Measurements from ENCODE around the gene MRLN. TPM values are rescaled to one million over a fixed set of nuclear protein-coding genes. Genes with fewer than 3 reads are reported as not detected.

MRLN gene
- total RNA-seq, 1 experiment from 2014 or later, result not detected

DNA sequence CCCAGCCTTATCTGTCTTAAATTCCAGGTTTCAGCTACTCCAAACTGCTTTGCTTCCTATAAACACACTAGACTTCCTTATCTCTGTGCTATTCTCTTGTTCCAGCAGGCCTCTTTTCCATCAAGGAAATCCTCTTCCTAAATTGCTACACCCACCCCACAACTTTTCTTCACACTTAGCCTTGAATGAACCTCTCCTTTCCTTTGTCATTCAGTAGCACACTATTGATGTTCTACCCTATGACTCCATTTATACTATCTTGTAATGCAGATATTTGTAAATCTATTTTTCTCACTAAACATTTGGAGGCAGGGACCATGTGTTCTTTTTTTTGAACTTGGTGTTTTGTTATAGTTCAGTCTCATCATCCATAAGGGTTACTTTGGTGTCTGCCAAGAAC is 47.3 kb downstream of the MRLN start:
- Histone ChIP-seq H3K4me3 (ENCODE audit: low read depth, low read length, poor library complexity, severe bottlenecking) (no peak overlapping the region), H3K9me3 (ENCODE audit: low read depth, low read length, poor library complexity, severe bottlenecking) (no peaks in the 10 kb centered on the region), H3K27ac (ENCODE audit: low read depth, low read length, poor library complexity, severe bottlenecking) (no peak overlapping the region), H3K4me1 (ENCODE audit: insufficient read depth, low read length, poor library complexity, severe bottlenecking) (peaks cover 5% of the 10 kb centered on the region), H3K27me3 (replicated peaks; ENCODE audit: insufficient read depth, low read depth, low read length, poor library complexity) (peaks cover 32% of the 10 kb centered on the region), H3K36me3 (ENCODE audit: insufficient read depth, low read length, poor library complexity, severe bottlenecking) (no peaks in the 10 kb centered on the region)
- intact Hi-C loops (cut with micrococcal nuclease; ENCODE audit: unreplicated experiment), result loop anchor here (5.0 kb wide), 1 partner anchor 79 kb away; no protein-coding TSS in a partner anchor
- no peak for DNase-seq (ENCODE audit: low spot score)
- no peak for TF ChIP-seq EZH2 (IDR thresholded peaks at IDR 0.05; ENCODE audit: borderline replicate concordance, low read depth, low read length, poor library complexity, severe bottlenecking)
- TF ChIP-seq, protein P1, sequence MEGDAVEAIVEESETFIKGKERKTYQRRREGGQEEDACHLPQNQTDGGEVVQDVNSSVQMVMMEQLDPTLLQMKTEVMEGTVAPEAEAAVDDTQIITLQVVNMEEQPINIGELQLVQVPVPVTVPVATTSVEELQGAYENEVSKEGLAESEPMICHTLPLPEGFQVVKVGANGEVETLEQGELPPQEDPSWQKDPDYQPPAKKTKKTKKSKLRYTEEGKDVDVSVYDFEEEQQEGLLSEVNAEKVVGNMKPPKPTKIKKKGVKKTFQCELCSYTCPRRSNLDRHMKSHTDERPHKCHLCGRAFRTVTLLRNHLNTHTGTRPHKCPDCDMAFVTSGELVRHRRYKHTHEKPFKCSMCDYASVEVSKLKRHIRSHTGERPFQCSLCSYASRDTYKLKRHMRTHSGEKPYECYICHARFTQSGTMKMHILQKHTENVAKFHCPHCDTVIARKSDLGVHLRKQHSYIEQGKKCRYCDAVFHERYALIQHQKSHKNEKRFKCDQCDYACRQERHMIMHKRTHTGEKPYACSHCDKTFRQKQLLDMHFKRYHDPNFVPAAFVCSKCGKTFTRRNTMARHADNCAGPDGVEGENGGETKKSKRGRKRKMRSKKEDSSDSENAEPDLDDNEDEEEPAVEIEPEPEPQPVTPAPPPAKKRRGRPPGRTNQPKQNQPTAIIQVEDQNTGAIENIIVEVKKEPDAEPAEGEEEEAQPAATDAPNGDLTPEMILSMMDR (conservative IDR thresholded peaks at IDR 0.05; ENCODE audit: low read depth, low read length), result no peak
- ChIA-PET POLR2A (ENCODE audit: low non-redundant PET) (no interaction called here), CTCF (no interaction called here)
- no TSS peak for BruUV-seq (replicated peaks)

DNA sequence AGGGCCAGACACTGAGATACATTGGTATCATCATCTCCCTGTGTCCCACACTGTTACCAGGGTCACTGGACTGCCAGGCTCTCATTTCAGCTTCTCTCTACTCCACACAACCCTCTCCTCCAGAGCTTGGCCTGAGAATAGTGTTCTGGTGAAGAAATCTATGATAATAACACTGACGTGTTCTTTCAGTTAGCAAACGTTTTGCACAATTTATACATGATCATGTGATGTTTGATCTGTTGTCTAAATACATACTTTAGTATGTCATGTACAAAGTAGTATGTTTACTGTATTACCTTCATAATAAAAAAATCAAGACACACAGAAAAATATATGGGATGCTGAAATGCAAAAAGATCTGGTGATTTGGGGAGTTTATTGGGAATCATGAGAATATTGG is 48.6 kb downstream of the MRLN start:
- BruUV-seq (replicated peaks), result no TSS peak
- no peak overlapping the region for H3K4me3 ChIP-seq (ENCODE audit: low read depth, low read length, poor library complexity, severe bottlenecking)
- no peak for DNase-seq (ENCODE audit: low spot score)
- H3K4me1 ChIP-seq (ENCODE audit: insufficient read depth, low read length, poor library complexity, severe bottlenecking), result peaks cover 5% of the 10 kb centered on the region
- peaks cover 19% of the 10 kb centered on the region for H3K27me3 ChIP-seq (replicated peaks; ENCODE audit: insufficient read depth, low read depth, low read length, poor library complexity)
- ChIA-PET POLR2A (ENCODE audit: low non-redundant PET) (no interaction called here), CTCF (no interaction called here)
- no peaks in the 10 kb centered on the region for H3K36me3 ChIP-seq (ENCODE audit: insufficient read depth, low read length, poor library complexity, severe bottlenecking)
- intact Hi-C loops (cut with micrococcal nuclease; ENCODE audit: unreplicated experiment), result loop anchor here (5.0 kb wide), 1 partner anchor 77 kb away; no protein-coding TSS in a partner anchor
- no peaks in the 10 kb centered on the region for H3K9me3 ChIP-seq (ENCODE audit: low read depth, low read length, poor library complexity, severe bottlenecking)
- no peak overlapping the region for H3K27ac ChIP-seq (ENCODE audit: low read depth, low read length, poor library complexity, severe bottlenecking)
- no peak for TF ChIP-seq EZH2 (IDR thresholded peaks at IDR 0.05; ENCODE audit: borderline replicate concordance, low read depth, low read length, poor library complexity, severe bottlenecking)
- TF ChIP-seq, protein P1 (conservative IDR thresholded peaks at IDR 0.05; ENCODE audit: low read depth, low read length), result no peak

GRCh38 chr10:59702347-59702746 is 50.9 kb downstream of the MRLN start:
- H3K27me3 ChIP-seq (replicated peaks; ENCODE audit: insufficient read depth, low read depth, low read length, poor library complexity), result no peaks in the 10 kb centered on the region
- H3K9me3 ChIP-seq (ENCODE audit: low read depth, low read length, poor library complexity, severe bottlenecking), result no peaks in the 10 kb centered on the region
- ChIA-PET POLR2A (ENCODE audit: low non-redundant PET) (no interaction called here), CTCF (no interaction called here)
- no peak for TF ChIP-seq EZH2 (IDR thresholded peaks at IDR 0.05; ENCODE audit: borderline replicate concordance, low read depth, low read length, poor library complexity, severe bottlenecking)
- TF ChIP-seq, protein P1 (conservative IDR thresholded peaks at IDR 0.05; ENCODE audit: low read depth, low read length), result no peak
- no peak overlapping the region for H3K4me3 ChIP-seq (ENCODE audit: low read depth, low read length, poor library complexity, severe bottlenecking)
- no peaks in the 10 kb centered on the region for H3K36me3 ChIP-seq (ENCODE audit: insufficient read depth, low read length, poor library complexity, severe bottlenecking)
- no peaks in the 10 kb centered on the region for H3K4me1 ChIP-seq (ENCODE audit: insufficient read depth, low read length, poor library complexity, severe bottlenecking)
- no peak overlapping the region for H3K27ac ChIP-seq (ENCODE audit: low read depth, low read length, poor library complexity, severe bottlenecking)
- intact Hi-C loops (cut with micrococcal nuclease; ENCODE audit: unreplicated experiment), result no loop called here
- no TSS peak for BruUV-seq (replicated peaks)
- no peak for DNase-seq (ENCODE audit: low spot score)

Data from A673 (cell line).